Measurements from ENCODE around the gene CEP76. TPM values are rescaled to one million over a fixed set of nuclear protein-coding genes. Genes with fewer than 3 reads are reported as not detected.

CEP76 gene
- total and polyA plus RNA-seq, 7 experiments from 2014 or later, result 6.9 to 13.2 (median 9.4) TPM

Other genes starting within 250 kb of the CEP76 start
- 1 to 10 TPM in 4 of 5 experiments, under 1 TPM in 1; 0.97 to 2.9 (median 1.6) TPM for gene SPIRE1, start 44.6 kb downstream of the CEP76 start, total RNA-seq
- under 1 TPM in 1 of 2 donors, not detected in 1; 0.66 TPM for gene SPIRE1, start 44.6 kb downstream of the CEP76 start, polyA plus RNA-seq
- 100 to 1,000 TPM in 1 of 5 experiments, 10 to 100 TPM in 4; 49.9 to 104 (median 59.9) TPM for gene PSMG2, start 319 bp upstream of the CEP76 start, total RNA-seq
- 100 to 1,000 TPM; 113 to 126 TPM for gene PSMG2, start 319 bp upstream of the CEP76 start, polyA plus RNA-seq
- gene PTPN2, start 181.5 kb upstream of the CEP76 start, total RNA-seq, result 10 to 100 TPM; 55.8 to 82.2 (median 76.2) TPM
- 10 to 100 TPM; 60.5 to 92.2 TPM for gene PTPN2, start 181.5 kb upstream of the CEP76 start, polyA plus RNA-seq
- 10 to 100 TPM; 32.7 to 54.2 (median 34.2) TPM for gene SEH1L, start 245.3 kb upstream of the CEP76 start, total RNA-seq
- gene SEH1L, start 245.3 kb upstream of the CEP76 start, polyA plus RNA-seq, result 10 to 100 TPM; 28.4 to 34.1 TPM